22Rv1 (cell line): ENCODE measurements around the gene LOC128125822.

ENCODE experiments used
- H3K27ac ChIP-seq: fragments of 450-650 bp; 2 replicates; pipeline ENCODE4 v1.5.1; 2017
- ZFX ChIP-seq: fragments of 450-650 bp; IDR thresholded peaks from 2 replicates; pipeline ENCODE4 v1.6.1; 2017; ENCODE audit warnings: antibody characterized with exemption, borderline replicate concordance
- TF ChIP-seq, protein P1 (sequence below): fragments of 450-650 bp; IDR thresholded peaks from 2 replicates; pipeline ENCODE4 v1.5.1; 2017; ENCODE audit warnings: mild to moderate bottlenecking

LOC128125822 gene

DNA sequence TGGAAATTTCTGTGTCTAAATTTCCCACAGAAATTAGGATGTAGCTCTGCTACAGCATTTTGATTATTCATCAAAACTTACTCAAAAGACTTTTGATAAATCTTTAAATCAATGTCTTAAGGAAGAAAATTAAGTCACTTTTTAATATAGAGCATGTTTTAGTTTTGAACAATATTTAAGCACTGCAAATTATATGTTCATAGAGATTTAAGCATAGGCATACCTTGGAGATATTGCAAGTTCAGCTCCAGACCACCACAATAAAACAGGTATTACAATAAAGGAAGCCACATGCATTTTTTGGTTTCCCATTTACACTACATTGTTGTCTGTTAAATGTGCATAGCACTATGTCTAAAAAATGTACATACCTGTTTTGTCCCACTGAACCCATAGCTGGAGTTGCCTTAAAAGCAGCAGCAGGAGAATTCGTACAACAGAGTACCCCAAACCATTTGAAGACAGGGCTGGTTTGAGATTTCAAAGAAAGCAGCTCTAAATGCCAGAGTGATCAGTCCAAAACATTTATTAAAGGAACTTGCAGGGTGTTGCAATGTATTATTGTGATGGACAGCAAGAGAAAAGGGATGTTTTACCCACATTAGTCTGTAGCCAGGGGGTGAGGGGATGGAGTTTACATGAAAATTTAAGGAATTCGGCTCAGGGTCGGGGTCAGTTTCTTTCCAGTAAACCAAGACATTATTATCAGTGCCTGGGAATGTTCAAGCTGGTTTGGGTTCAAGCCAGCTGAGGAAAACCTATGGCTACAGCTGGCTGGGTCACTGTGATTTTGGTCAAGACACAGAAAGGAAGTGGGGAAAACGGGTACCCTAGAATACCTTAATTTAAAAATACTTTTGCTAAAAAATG lies 6.3 kb upstream of the LOC128125822 start:
- no peak for TF ChIP-seq ZFX
- TF ChIP-seq, protein P1, sequence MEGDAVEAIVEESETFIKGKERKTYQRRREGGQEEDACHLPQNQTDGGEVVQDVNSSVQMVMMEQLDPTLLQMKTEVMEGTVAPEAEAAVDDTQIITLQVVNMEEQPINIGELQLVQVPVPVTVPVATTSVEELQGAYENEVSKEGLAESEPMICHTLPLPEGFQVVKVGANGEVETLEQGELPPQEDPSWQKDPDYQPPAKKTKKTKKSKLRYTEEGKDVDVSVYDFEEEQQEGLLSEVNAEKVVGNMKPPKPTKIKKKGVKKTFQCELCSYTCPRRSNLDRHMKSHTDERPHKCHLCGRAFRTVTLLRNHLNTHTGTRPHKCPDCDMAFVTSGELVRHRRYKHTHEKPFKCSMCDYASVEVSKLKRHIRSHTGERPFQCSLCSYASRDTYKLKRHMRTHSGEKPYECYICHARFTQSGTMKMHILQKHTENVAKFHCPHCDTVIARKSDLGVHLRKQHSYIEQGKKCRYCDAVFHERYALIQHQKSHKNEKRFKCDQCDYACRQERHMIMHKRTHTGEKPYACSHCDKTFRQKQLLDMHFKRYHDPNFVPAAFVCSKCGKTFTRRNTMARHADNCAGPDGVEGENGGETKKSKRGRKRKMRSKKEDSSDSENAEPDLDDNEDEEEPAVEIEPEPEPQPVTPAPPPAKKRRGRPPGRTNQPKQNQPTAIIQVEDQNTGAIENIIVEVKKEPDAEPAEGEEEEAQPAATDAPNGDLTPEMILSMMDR, result no peak
- H3K27ac ChIP-seq, result peak overlapping the region; percentile 99

- H3K27ac ChIP-seq, result peak overlapping the region; percentile 1; the same call in 1 of the 2 replicates
- TF ChIP-seq, protein P1, result no peak
- no peak for TF ChIP-seq ZFX
These were observed 4.3 kb upstream of the LOC128125822 start for GRCh38 chr6:63567966-63568365.

GRCh38 chr6:63571361-63572043 lies 778 bp upstream of the LOC128125822 start:
- H3K27ac ChIP-seq, result peak overlapping the region; percentile 99
- TF ChIP-seq, protein P1, result no peak
- TF ChIP-seq ZFX, result no peak

DNA sequence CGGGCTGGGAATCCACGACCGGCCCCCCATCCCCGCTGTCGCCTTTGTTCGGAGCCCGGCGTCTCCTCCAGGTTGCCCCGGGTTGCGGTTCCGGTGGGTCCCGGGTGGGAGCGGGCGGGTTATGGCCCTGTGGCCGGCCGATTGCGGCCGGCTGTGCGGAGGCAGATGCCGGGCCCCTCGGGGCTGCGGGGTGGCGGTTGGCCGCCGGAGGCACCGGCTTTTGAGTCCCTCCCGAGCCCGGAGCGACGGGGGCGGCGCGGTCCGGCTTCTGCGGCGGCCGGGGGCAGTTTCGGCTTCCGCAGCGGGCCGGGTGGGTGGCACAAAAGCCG lies 431 bp downstream of the LOC128125822 start:
- TF ChIP-seq, protein P1, result no peak
- no peak for TF ChIP-seq ZFX
- peak overlapping the region; percentile 99 for H3K27ac ChIP-seq

- TF ChIP-seq, protein P1, result no peak
- no peak for TF ChIP-seq ZFX
- H3K27ac ChIP-seq, result peak overlapping the region; percentile 99
These were observed 1.0 kb downstream of the LOC128125822 start for GRCh38 chr6:63573076-63573898.

DNA sequence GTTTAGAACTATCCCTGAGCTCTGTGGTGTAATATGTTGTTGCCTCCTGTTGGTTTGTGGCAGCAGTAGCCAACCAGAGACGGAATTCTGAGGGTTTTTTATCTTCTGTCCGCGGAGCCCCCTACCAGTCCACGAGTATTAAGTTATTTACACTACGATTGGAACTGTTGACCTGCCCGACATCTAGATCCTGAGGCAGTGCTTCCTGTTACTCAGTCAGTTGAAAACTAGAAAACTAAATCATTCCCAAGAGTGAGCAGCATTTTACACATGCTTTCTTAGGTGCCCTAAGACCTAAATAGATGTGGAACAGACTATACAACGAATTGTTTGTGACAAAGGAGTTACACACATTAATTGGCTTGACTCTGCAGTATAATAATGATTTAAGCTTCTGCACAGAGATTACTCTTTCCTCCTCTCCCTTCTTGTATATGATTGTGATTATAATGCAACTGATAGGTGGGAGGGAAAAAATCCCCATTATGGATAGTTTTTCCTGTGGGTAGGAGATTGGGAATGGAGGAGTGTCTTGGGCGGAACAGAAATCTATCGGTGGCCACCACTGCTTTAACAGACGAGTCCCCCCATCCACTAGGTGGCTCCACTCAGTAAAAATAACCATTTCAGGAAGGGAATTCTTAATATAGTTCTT lies 1.7 kb downstream of the LOC128125822 start:
- peak overlapping the region; percentile 99 for H3K27ac ChIP-seq
- TF ChIP-seq, protein P1, result peak; percentile 81
- no peak for TF ChIP-seq ZFX
